AG10803 (cell line): ENCODE data around the gene ZNF407.

Source experiments
- DNase-seq: peaks from one replicate; pipeline ENCODE4 v3.0.0; 2010; ENCODE audit warnings: low read depth
- H3K4me3 ChIP-seq: 2 replicates; pipeline ENCODE4 v1.5.1; 2011; ENCODE audit warnings: mild to moderate bottlenecking, low read length, control low read depth
- TF ChIP-seq, protein P1 (sequence below): conservative IDR thresholded peaks from 2 replicates; pipeline ENCODE4 v1.5.1; 2011; ENCODE audit warnings: mild to moderate bottlenecking, low read length, control low read depth, inconsistent platforms

The ZNF407 gene

DNA sequence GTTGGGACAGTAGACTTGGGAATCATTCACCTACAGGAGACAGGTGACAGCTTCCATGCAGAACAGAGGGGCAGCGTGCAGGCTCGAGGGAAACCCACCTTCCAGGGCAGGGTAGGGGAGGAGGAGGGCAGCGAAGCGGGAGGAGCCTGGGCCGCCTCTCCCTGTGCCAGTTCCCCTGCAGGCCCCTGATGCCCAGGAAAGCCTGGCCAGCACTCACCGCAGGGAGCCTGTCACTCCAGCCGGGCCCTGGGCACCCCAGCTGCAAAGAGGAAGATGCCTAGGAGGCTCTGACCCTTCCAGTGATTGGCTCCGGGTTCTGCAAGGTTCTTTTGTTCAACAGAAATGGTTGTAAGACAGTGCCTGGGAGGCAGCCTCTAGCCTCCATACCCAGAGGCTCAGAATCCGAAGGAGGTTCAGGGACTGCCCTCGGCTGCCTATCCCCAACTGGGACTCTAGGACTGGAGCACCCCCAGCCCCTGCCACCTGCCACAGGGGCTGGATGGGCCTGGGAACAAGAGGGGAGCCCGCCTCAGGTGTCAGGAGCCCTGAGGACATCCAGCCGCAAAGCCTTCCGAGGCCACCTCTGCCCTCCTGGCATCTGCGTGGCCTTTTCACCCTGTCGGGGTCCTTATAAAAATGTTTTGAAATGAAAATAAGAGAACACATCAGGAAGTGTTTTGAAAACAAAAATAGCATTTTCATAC, 508.0 kb downstream of the ZNF407 start:
- TF ChIP-seq, protein P1, sequence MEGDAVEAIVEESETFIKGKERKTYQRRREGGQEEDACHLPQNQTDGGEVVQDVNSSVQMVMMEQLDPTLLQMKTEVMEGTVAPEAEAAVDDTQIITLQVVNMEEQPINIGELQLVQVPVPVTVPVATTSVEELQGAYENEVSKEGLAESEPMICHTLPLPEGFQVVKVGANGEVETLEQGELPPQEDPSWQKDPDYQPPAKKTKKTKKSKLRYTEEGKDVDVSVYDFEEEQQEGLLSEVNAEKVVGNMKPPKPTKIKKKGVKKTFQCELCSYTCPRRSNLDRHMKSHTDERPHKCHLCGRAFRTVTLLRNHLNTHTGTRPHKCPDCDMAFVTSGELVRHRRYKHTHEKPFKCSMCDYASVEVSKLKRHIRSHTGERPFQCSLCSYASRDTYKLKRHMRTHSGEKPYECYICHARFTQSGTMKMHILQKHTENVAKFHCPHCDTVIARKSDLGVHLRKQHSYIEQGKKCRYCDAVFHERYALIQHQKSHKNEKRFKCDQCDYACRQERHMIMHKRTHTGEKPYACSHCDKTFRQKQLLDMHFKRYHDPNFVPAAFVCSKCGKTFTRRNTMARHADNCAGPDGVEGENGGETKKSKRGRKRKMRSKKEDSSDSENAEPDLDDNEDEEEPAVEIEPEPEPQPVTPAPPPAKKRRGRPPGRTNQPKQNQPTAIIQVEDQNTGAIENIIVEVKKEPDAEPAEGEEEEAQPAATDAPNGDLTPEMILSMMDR, result no peak
- H3K4me3 ChIP-seq, result no peak overlapping the region
- no peak for DNase-seq

DNA sequence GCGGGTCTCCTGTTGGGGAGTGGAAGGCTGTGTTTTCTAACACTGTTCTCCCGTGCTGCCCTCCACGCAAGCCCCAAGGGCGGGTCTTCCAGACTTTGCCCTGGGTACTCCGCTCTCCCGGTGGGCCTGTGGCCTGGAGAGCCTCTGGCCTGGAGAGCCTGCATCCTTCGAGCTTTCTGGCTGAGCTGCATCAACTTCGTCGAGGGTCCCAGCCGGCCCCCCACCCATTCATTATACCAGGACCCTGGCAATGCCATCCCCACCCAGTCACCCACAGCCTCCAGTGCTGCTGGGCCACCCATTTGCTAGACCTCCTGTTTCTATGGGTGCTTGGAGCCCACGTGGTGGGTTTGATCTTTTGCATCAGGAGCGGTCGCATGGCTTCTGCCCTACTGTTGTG, 509.1 kb downstream of the ZNF407 start:
- TF ChIP-seq, protein P1, result no peak
- H3K4me3 ChIP-seq, result no peak overlapping the region
- DNase-seq, result no peak

DNA sequence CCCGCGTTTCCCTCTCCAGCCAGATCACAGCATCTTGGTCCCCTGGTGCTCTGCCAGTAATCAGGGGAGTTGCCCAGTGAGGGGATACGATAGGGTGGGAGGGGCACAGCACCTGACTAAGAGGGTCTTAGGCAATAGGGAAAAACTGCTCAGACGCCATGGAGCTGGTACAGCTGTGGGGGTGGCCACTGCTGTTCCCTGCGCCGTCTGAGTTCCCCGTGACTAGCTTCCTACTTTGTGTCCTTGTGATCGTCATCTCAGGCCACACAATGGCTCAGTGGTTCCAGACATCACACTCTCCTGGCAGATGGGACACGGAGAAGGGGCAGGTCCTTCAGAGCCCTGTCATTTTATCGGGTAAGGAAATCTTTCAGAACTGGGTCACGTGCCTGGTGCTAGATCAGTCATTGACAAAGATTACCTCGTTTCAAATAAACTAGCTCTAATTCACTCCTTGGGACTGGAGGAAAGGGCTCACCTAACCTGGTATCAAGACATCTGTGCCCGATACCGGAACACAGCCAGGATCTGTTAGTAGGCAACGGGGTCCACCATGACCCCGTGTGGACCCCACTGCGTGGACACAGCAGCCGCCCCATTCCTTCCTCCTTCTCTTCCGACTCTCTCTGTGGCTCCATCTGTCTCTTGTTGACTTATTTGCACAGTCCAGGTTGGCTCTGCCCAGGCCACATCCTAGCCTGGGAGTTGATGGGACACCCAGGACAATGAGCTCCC, 509.7 kb downstream of the ZNF407 start:
- TF ChIP-seq, protein P1, result no peak
- no peak overlapping the region for H3K4me3 ChIP-seq
- no peak for DNase-seq

DNA sequence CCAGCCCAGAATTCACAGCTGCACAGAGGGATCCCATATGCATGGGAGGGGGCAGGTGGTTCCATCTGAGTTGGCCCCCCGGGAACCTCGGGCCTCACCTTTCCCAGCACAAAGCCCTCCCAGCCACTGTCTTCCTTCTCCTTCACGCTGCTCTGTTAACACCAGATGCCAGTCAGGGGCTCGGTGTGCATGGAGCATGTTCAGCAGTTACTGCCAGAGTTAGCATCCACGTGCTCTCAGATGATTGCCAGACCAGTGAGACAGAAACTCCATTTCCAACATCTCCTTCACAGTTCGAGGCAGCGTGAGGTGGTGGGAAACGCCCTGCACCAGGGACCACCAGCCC, 510.2 kb downstream of the ZNF407 start:
- DNase-seq, result no peak
- TF ChIP-seq, protein P1, result no peak

DNA sequence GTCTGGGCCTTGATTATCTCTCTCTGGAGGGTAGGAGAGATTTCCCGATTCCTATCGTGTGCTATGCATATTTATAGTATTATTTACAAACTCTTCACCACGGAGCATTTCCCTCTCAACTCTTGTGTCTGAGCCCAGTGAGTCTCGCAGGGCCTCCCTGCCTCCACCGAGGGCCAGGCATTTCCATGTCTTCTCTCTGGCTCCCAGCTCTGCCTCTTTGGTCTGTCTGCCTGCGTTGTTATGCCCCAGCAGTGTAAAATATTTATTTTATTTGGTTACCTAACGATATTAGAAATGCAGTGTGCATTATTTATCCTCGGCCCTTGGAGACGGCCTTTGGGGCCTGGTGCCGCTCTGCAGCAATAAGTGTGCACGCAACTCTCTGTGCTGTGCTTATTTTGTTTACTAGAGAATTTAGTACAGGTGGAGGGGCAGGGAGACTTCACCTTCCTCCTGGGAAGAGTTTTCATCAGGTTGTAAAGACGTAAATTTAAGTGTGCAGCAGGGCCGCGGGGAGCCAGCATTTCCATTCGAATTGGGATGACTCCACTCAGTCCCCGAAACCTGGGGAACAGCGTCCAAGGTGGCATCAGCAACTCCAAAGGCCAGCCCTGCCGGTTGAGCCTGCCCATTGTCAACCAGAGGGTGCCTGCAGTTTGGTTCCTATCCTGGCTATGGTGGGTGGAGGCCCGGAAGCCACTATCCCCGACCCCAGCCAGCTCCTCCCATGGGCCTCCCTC, 511.1 kb downstream of the ZNF407 start:
- TF ChIP-seq, protein P1, result no peak
- no peak overlapping the region for H3K4me3 ChIP-seq
- DNase-seq, result no peak

More for the DNA sequence above, 510.2 kb downstream of the ZNF407 start:
- H3K4me3 ChIP-seq, result no peak overlapping the region

DNA sequence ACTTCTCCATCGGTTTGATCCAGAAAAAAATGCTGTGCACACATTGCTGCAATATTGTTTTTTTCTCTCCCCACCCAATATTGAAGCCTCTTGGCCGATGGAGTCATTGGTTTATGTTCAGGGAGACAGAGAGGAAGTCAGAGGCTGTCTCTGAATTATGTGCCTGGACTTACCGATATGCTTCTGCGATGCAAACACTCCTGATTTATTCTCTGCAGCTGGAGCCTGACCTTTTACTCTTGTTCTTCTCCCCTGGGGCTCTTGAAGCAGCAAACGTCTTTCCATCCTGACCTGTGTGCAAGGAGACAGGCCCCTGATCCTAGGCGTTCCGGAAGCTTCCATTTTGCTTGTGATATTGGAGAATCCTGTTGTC, 511.6 kb downstream of the ZNF407 start:
- no peak for DNase-seq
- TF ChIP-seq, protein P1, result no peak
- H3K4me3 ChIP-seq, result no peak overlapping the region
